SU-DHL-6 (cell line): ENCODE data around the gene GALNT12.

Experiments used
- CTCF ChIP-seq: fragments of 200-600 bp; sonication (generic); IDR thresholded peaks from one replicate; pipeline ENCODE4 v1.5.1; 2017; ENCODE audit warnings: antibody characterized with exemption, mild to moderate bottlenecking, low read length, moderate library complexity; ENCODE audit not compliant: insufficient read depth, poor library complexity, severe bottlenecking
- EZH2phosphoT487 ChIP-seq: fragments of 200-600 bp; sonication (generic), shearing (Covaris generic); conservative IDR thresholded peaks from 2 replicates; pipeline ENCODE4 v1.6.1; 2018; ENCODE audit warnings: mild to moderate bottlenecking, antibody characterized with exemption, low read length, moderate library complexity, mixed read lengths

DNA sequence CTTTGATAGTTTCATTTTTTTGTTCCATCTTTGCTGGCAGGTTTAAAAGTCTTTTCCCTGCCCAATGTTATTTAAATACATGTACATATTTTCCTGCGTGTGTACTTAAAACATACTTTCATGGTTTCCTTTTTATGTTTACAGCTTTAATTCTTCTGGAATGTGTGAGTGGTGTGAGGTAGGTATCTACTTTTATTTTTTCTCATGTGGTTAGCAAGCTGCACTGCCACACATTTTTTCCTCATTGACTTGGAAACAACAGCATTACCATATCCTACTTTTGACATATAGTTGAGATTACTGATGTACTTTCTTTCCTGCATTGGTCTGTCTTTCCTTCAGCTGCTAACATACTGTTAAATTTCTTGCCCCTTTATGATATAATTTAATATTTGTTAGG, 84.8 kb downstream of the GALNT12 start:
- TF ChIP-seq CTCF (no peak), EZH2phosphoT487 (no peak)
